Measurements from ENCODE around the gene MSI2.
"Not testable (repeated sequence)": the region's sequence is repeated elsewhere in the genome, so short reads cannot be mapped to it uniquely, and the experiment has no call there.

MSI2 gene

GRCh38 chr17:57487573-57487972 is 231.2 kb downstream of the MSI2 start:
- no peak for DNase-seq

DNA sequence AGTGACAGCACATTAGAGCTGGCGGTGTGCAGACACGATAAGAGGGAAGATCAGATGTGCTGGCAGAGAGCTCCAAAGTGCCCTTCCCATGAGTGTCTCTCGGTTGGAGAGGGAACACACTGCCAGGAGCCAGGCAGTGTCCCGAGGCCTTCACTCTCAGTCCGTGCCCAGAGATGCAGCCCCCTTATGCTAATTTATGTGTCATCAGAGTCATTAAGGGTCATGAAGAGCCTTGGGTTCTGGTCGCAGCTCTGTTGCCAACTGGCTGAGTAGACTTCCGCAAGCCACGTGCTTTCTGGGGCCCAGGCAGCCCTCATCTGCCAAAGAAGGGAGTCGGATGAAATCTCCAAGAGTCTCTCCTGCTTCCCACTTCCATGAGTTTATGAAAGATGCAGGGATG is 232.5 kb downstream of the MSI2 start:
- DNase-seq: no peak

DNA sequence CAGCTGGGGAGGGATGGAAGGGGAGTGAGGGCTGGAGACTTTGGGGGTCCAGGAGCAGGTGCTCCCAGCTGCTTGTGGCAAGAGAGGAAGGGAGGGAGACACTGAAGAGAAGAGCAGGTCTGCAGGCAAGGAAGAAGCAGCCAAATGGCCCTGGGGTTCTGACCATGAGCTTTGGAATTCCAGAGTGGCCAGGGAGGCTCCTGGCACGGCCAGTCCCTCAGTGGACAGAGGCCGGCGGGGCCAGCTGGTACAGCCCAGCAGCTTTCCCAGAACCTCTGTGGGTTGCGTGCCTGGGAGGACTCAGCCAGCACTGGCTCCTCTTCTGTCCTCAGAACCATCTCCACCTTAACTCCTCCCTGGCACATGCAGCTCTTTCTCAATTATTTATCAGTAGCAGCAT is 233.0 kb downstream of the MSI2 start:
- no peak for DNase-seq

- DNase-seq: no peak
Observed at GRCh38 chr17:57490111-57490845, 234.0 kb downstream of the MSI2 start.

DNA sequence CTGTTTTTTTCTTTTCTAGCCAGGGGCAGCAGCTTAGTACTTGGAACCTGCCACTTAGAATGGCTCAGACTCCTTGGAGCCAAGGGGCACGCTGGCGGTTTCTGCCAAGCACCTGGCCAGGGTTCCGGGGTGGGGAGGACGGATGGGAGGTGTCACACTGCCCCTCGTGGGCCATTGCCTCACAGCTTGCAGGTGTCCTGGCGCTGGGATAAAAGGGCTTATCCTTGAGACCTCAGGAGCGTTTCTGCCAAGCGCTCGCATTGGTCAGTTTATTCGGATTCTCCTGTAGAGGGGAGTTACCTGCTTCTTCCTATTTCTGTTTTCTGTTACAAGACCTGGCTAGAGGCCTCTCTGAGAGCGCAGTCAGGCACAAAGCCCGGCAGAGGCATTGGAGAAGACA is 234.6 kb downstream of the MSI2 start:
- no peak for DNase-seq

GRCh38 chr17:57493171-57493570 is 236.8 kb downstream of the MSI2 start:
- DNase-seq: no peak

DNA sequence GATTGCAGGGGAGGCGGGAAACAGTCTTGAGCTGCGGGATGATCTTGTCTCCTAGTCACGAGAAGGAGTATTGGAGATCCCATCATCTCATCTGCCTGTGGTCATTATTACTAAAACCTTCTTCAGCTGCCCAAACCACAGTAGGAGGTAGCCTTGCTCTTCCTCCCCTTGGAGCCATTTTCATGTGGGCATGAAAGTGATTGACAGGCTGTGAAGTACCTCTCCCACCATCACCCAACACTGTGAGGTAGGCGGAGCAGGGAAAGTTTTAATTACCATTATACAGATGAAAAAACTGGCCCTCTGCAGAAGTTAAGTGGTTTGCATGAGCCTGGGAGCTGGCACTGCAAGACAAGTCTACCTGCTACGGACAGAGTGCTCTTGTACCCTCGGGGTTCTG is 237.3 kb downstream of the MSI2 start:
- DNase-seq: no peak

DNA sequence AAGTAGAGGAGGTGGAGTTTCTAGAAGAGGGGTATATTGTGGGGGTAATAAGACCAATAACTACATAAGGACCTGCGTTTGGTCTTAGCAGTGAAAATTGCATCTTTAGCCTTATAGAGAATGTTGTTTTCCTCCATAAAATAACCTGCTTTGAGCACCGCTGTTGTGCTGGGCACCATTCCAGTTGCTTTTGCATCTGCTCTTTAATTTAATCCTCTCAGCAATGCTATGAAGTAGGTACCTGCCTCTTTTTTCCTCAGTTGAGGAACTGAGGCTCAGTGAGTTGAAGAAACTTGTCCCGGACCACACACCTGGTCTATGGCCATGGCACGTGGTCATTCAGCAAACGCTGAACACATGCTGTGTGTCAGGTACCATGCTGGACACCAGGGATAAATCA is 238.1 kb downstream of the MSI2 start:
- no peak for DNase-seq

DNA sequence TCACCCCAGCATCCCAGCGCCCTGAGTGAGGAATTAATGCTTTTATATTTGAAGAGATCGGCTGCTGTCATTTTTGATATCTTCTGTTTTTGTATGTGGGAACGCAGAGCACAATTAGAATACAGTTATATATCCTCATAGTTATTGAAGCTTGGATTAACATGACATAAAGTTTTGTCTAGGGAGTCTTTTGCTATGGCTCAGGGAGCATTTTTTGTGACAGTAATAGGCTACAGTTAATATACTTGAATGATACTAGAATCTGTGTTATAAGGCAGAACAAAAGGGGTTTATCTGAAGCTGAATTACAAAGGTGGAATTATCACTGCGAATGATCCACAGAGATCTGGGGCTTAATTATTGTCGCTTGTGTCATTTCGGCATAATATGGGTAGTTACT is 239.4 kb downstream of the MSI2 start:
- DNase-seq: no peak

GRCh38 chr17:57496382-57496781 is 240.1 kb downstream of the MSI2 start:
- DNase-seq: no peak

GRCh38 chr17:57498443-57498842 is 242.1 kb downstream of the MSI2 start:
- no peak for DNase-seq

DNA sequence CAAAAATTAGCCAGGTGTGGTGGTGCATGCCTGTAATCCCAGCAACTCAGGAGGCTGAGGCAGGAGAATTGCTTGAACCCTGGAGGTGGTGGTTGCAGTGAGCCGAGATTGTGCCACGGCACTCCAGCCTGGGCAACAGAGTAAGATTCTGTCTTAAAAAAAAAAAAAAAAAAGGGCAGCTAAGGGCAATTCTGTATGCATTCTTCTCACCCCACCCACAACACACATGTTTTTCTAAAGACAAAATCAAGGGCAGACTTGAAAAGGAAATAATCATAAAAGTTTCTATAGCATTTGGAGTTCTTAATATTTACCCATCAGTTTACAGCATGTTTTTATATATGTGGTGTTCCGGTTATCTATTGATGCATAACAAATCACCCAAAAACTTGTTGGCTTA is 242.9 kb downstream of the MSI2 start:
- not testable (repeated sequence) for DNase-seq

DNA sequence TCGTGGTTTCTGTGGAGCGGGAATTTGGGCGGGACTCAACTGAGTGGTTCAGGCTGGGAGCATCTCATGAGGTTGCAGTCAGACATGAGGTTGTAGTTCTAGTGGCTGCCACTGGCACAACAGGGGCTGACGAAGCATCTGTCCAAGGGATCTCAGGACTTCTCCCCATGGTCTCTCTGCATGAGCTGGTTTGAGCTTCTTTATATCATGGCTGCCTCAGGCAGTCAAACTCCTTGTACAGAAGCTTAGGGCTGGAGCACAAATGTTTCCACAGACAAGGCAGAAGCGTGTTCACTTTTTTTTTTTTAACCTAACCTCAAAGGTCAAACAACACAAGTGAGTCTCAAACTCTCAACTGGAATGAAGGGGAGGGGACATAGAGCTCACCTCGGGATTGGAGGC is 243.3 kb downstream of the MSI2 start:
- DNase-seq: peak; percentile 26

- DNase-seq: no peak
Observed at GRCh38 chr17:57501016-57501415, 244.7 kb downstream of the MSI2 start.

DNA sequence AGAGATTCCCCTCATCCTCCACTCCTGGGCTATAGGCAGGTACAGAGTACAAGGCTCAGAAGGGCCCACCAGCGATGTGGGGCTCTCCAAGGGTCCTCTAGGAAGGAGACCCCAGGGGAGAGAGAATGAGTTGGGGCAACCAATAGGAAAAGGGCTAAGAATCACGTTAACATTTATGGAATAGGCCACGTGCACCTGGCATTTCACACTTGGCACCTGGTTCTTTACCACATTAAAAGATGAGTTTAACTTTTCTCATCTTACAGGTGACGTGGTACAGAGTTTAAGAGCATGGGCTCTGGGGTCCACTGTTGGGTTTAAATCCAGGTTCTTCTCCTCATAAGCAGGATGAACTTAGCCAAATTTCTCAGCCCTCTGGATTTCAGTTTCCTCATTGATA is 245.7 kb downstream of the MSI2 start:
- no peak for DNase-seq

DNA sequence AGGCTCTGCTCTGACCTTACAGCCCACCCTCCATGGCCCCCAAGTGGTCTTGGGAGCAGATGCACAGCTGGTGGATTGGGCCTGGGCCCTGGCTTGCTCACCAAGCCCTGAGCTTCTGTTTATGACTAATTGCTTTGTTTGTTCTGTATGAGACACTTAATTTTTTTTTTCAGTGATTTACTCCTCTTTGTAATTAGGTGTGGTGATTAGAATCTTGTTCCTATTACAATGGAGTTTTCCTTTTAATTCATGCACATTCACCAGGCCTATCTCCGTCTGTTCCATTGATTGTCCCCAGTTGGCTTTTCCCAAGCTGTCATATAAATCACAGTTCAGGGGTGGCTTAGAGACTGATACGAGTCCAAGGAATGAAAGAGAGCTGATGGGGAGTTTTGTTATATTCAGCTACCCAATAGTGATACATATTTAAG is 246.5 kb downstream of the MSI2 start:
- no peak for DNase-seq

- no peak for DNase-seq
Observed at GRCh38 chr17:57504208-57504607, 247.9 kb downstream of the MSI2 start.

GRCh38 chr17:57505841-57506773 is 249.8 kb downstream of the MSI2 start:
- no peak for DNase-seq

GRCh38 chr17:57506774-57507127 is 250.4 kb downstream of the MSI2 start:
- DNase-seq: no peak

GRCh38 chr17:57507828-57508227 is 251.5 kb downstream of the MSI2 start:
- DNase-seq: no peak

GRCh38 chr17:57508671-57509070 is 252.3 kb downstream of the MSI2 start:
- DNase-seq: no peak

GRCh38 chr17:57511475-57512123 is 255.3 kb downstream of the MSI2 start:
- DNase-seq: no peak

GRCh38 chr17:57512258-57512657 is 255.9 kb downstream of the MSI2 start:
- DNase-seq: no peak

DNA sequence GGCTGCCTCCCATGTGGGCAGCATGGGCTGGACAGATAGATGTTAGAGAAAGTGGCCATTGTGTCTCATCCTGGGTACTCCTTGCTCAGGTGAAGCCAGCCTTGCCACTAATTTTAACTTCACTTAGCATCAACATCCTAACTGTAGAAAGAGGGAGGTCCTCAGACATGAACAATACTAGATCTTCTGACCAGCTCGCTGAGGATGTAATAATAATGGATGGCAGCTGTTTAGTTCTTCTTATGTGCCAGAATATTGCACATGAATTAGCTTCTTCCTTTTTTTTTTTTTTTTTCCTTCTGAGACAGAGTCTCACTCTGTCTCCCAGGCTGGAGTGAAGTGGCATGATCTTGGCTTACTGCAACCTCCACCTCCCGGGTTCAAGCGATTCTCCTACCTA is 256.4 kb downstream of the MSI2 start:
- DNase-seq: no peak

Data from fibroblast of skin of scalp (primary cell).